AML-193 (cell line): ENCODE data around the gene CHMP6.

Source experiments
- DNase-seq, 2 experiments: peaks; one replicate each; lab custom pipeline; 2025; lab: John Stamatoyannopoulos, UW

CHMP6 gene

GRCh38 chr17:80991645-80992076, at the start of gene CHMP6:
Gene CHMP6, plus strand, starts transcription at chr17:80991841. Its CDS starts 78 bp downstream, at chr17:80991919.
- DNase-seq, result peak; percentile 56 to 75

GRCh38 chr17:80942423-80943345, 49.0 kb upstream of the CHMP6 start:
- DNase-seq, result no peak

- no peak for DNase-seq
Measured at GRCh38 chr17:80943346-80944145, 48.1 kb upstream of the CHMP6 start.

GRCh38 chr17:80944326-80944725, 47.3 kb upstream of the CHMP6 start:
- no peak for DNase-seq

- no peak for DNase-seq
Measured at GRCh38 chr17:80945736-80946135, 45.9 kb upstream of the CHMP6 start.

- DNase-seq, result no peak
Measured at GRCh38 chr17:80946449-80946848, 45.2 kb upstream of the CHMP6 start.

- DNase-seq, result no peak
Measured at GRCh38 chr17:80947200-80947940, 44.3 kb upstream of the CHMP6 start.

- DNase-seq, result no peak
Measured at GRCh38 chr17:80948019-80948975, 43.3 kb upstream of the CHMP6 start.

- no peak for DNase-seq
Measured at GRCh38 chr17:80948976-80949450, 42.6 kb upstream of the CHMP6 start.

- no peak for DNase-seq
Measured at GRCh38 chr17:80949451-80950421, 41.9 kb upstream of the CHMP6 start.

GRCh38 chr17:80950466-80951120, 41.0 kb upstream of the CHMP6 start:
- no peak for DNase-seq

GRCh38 chr17:80951121-80952090, 40.2 kb upstream of the CHMP6 start:
- no peak for DNase-seq

- no peak for DNase-seq
Measured at GRCh38 chr17:80952291-80952690, 39.4 kb upstream of the CHMP6 start.

- DNase-seq, result no peak
Measured at GRCh38 chr17:80953471-80954315, 37.9 kb upstream of the CHMP6 start.

- no peak for DNase-seq
Measured at GRCh38 chr17:80955078-80955477, 36.6 kb upstream of the CHMP6 start.

GRCh38 chr17:80955671-80956280, 35.9 kb upstream of the CHMP6 start:
- DNase-seq, result no peak
